Nephron progenitor cell (in vitro differentiated cells): ENCODE measurements around the gene VCX3A.
"Not testable (repeated sequence)": the region's sequence is repeated elsewhere in the genome, so short reads cannot be mapped to it uniquely, and the experiment has no call there.

Experiments used
- DNase-seq: peaks from one replicate; pipeline ENCODE4 v3.0.0; 2021
- H3K27ac Mint-ChIP-seq: 2 replicates; pipeline ENCODE4 v1.8.0; 2021; ENCODE audit warnings: mild to moderate bottlenecking, moderate library complexity, mixed read lengths
- H3K27me3 Mint-ChIP-seq: 2 replicates; pipeline ENCODE4 v1.8.0; 2021; ENCODE audit warnings: mild to moderate bottlenecking, low read depth, mixed read lengths; ENCODE audit not compliant: poor library complexity
- H3K36me3 Mint-ChIP-seq: 2 replicates; pipeline ENCODE4 v1.8.0; 2021; ENCODE audit warnings: low read depth, mixed read lengths
- H3K4me1 Mint-ChIP-seq: 2 replicates; pipeline ENCODE4 v1.8.0; 2021; ENCODE audit warnings: mixed read lengths
- H3K4me3 Mint-ChIP-seq: 2 replicates; pipeline ENCODE4 v1.8.0; 2021; ENCODE audit warnings: mild to moderate bottlenecking, moderate library complexity, mixed read lengths
- H3K9me3 Mint-ChIP-seq: 2 replicates; pipeline ENCODE4 v1.8.0; 2021; ENCODE audit warnings: mild to moderate bottlenecking, moderate library complexity, mixed read lengths
- CTCF ChIP-seq: fragments of 200-600 bp; sonication (generic); IDR thresholded peaks from 2 replicates; pipeline ENCODE4 v1.5.0; 2021; ENCODE audit warnings: antibody characterized with exemption

VCX3A gene

GRCh38 chrX:6535018-6535417, at the start of gene VCX3A:
Gene VCX3A, minus strand, starts transcription at chrX:6535118. Its CDS starts 621 bp downstream, at chrX:6534497.
- not testable (repeated sequence) for H3K27ac Mint-ChIP-seq, DNase-seq, H3K4me1 Mint-ChIP-seq, H3K9me3 Mint-ChIP-seq, H3K4me3 Mint-ChIP-seq, H3K27me3 Mint-ChIP-seq, H3K36me3 Mint-ChIP-seq

DNA sequence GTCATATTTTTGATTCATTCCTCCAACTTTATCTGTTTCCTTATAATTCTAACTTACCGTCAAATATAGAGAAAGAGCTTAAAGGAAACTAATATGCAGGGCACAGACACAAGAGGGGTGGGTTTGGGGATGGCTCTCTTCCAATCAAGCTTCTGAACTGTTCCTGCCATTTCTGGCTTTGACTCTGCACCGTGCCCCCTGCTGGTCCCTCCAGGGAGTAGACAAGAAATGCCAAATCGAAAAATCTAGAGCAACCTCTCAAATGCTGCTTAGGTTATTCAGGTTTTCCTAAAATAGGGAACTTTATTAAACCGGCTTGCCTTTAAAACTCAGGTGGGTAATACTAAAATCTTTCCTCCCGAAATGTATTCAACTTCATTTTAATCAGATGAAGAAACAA, 39.8 kb upstream of the VCX3A start:
- Mint-ChIP-seq H3K27ac (no peak overlapping the region), H3K4me3 (no peak overlapping the region), H3K36me3 (no peaks in the 10 kb centered on the region), H3K27me3 (peaks cover 2% of the 10 kb centered on the region), H3K9me3 (no peaks in the 10 kb centered on the region), H3K4me1 (no peaks in the 10 kb centered on the region)
- DNase-seq = peak; percentile 26
- peak; percentile 49 for TF ChIP-seq CTCF

- no peak for DNase-seq
- TF ChIP-seq CTCF = no peak
- Mint-ChIP-seq H3K4me1 (no peaks in the 10 kb centered on the region), H3K27ac (no peak overlapping the region), H3K27me3 (no peaks in the 10 kb centered on the region), H3K36me3 (no peaks in the 10 kb centered on the region), H3K9me3 (no peaks in the 10 kb centered on the region), H3K4me3 (no peak overlapping the region)
Measured at GRCh38 chrX:6568031-6568430, 33.1 kb upstream of the VCX3A start.

GRCh38 chrX:6558979-6559378, 24.1 kb upstream of the VCX3A start:
- H3K4me3 Mint-ChIP-seq = no peak overlapping the region
- no peak for DNase-seq
- H3K9me3 Mint-ChIP-seq = peaks cover 9% of the 10 kb centered on the region
- no peaks in the 10 kb centered on the region for H3K36me3 Mint-ChIP-seq
- H3K27ac Mint-ChIP-seq = no peak overlapping the region
- no peaks in the 10 kb centered on the region for H3K27me3 Mint-ChIP-seq
- TF ChIP-seq CTCF = no peak
- H3K4me1 Mint-ChIP-seq = no peaks in the 10 kb centered on the region

GRCh38 chrX:6557690-6558089, 22.8 kb upstream of the VCX3A start:
- TF ChIP-seq CTCF = no peak
- Mint-ChIP-seq H3K4me3 (no peak overlapping the region), H3K4me1 (no peaks in the 10 kb centered on the region)

DNA sequence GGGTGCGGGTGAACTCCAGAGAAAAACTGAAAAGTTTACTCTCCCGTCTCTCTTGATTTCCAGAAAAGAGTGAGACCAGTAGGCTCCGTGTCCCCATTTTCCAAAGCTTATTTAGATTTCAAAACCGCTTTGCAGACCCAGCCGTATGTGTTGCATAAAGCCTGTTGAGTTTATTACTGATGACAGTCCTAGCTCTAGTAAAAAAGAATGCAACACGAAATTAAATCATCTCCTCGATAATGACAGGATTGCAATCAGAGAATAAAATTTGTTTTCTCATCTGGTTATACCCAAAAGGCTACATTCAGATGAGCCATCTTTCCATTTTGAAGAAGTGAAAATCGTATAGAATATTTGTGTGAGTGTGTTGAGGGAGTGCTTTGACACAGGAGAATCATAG, 16.1 kb upstream of the VCX3A start:
- Mint-ChIP-seq H3K9me3 (peaks cover 22% of the 10 kb centered on the region), H3K27me3 (peaks cover 10% of the 10 kb centered on the region), H3K4me1 (no peaks in the 10 kb centered on the region), H3K36me3 (no peaks in the 10 kb centered on the region), H3K27ac (no peak overlapping the region), H3K4me3 (no peak overlapping the region)
- no peak for TF ChIP-seq CTCF
- no peak for DNase-seq

More at GRCh38 chrX:6557690-6558089, 22.8 kb upstream of the VCX3A start:
- H3K27me3 Mint-ChIP-seq = peaks cover 4% of the 10 kb centered on the region
- H3K36me3 Mint-ChIP-seq = no peaks in the 10 kb centered on the region
- H3K9me3 Mint-ChIP-seq = peaks cover 18% of the 10 kb centered on the region
- no peak overlapping the region for H3K27ac Mint-ChIP-seq
- no peak for DNase-seq
